Ascending aorta (tissue), 2 donors: ENCODE measurements around the gene CARMIL1. TPM values are rescaled to one million over a fixed set of nuclear protein-coding genes. Genes with fewer than 3 reads are reported as not detected.
A peak's percentile ranks its signal among the peaks of the same experiment; 100 is the strongest.

Experiments
- DNase-seq, 2 donors: peaks; one replicate each; pipeline ENCODE4 v3.0.0-alpha.2; 2019; ENCODE audit warnings: low spot score in 2 of 2
- H3K27ac ChIP-seq, 2 donors: fragments of 200-600 bp; sonication (generic); one replicate each; pipeline ENCODE4 v1.5.1; 2016 to 2017; ENCODE audit warnings: mild to moderate bottlenecking in 1 of 2
- H3K27me3 ChIP-seq: fragments of 200-600 bp; sonication (generic); one replicate; pipeline ENCODE4 v1.5.1; 2017
- H3K36me3 ChIP-seq, 2 donors: fragments of 200-600 bp; sonication (generic); one replicate each; pipeline ENCODE4 v1.5.1; 2016
- H3K4me1 ChIP-seq, 2 donors: fragments of 200-600 bp; sonication (generic); one replicate each; pipeline ENCODE4 v1.5.1; 2016 to 2017; ENCODE audit warnings: mild to moderate bottlenecking in 1 of 2
- H3K4me3 ChIP-seq, 2 donors: fragments of 200-600 bp; sonication (generic); one replicate each; pipeline ENCODE4 v1.5.1; 2016 to 2017; ENCODE audit warnings: mild to moderate bottlenecking in 1 of 2
- H3K9me3 ChIP-seq, 2 donors: fragments of 200-600 bp; sonication (generic); one replicate each; pipeline ENCODE4 v1.5.1; 2016
- CTCF ChIP-seq, 3 experiments: fragments of 200-600 bp in 2 of 3; fragments of 450-650 bp in 1 of 3; sonication (generic) in 2 of 3; IDR thresholded peaks; one replicate each; pipeline ENCODE4 v1.5.1; 2016 to 2019; ENCODE audit warnings: antibody characterized with exemption in 3 of 3, mild to moderate bottlenecking in 1 of 3, moderate library complexity in 1 of 3
- intact Hi-C: fragments of 100-400 bp; cut with DNase I; formaldehyde crosslinking; loops from one replicate; pipeline ENCODE4 v1.15.1; 2023
- total RNA-seq: library from RNA; depleted of rRNA; stranded (reverse); fragments of >200 nt; gene quantifications from one replicate; pipeline ENCODE4 v1.1.0, GENCODE V29; 2016

Gene CARMIL1
- total RNA-seq, 1 donor from 2014 or later: 16.1 TPM

DNA sequence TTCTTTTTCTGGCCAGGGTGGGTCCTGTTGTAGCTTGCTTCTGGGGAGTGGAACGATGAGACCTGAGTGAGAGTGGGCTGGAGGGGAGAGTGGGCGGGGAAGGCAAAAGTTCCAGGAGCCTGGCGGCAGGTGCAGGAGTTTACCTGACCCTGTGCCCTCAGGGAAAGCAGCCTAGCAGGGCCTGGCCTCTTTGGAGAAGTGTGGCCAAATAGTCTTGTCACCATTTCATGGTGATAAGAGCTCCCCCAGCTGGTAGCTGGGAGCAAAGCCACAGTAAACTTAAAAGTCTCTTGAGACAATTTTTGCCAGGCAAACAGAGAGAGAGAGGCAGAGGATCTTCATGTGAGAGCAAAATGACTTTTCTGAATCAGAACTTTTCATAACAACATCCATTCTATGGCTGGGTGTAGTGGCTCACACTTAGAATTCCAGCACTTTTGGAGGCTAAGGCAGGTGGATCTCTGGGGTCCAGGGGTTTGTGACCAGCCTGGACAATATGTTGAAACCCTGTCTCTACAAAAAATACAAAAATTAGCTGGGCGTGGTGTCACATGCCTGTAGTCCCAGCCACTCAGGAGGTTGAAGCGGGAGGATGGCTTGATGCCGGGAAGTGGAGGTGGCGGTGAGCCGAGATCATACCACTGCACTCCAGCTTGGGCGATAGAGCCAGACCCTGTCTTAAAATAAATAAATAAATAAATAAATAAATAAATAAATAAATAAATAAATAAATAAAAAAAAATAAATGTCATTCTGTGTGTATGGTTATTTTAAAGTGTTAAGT is 211.0 kb downstream of the CARMIL1 start:
- peak overlapping the region in 1 of 2 donors; percentile 5 for H3K27ac ChIP-seq
- intact Hi-C loops: loop anchor here (1.0 to 2.0 kb wide), 3 partner anchors 211 to 267 kb away; partner anchors contain the start of gene CARMIL1

GRCh38 chr6:25492951-25493350 is 213.8 kb downstream of the CARMIL1 start:
- H3K4me3 ChIP-seq: no peak overlapping the region
- H3K27me3 ChIP-seq: no peaks in the 10 kb centered on the region
- no peaks in the 10 kb centered on the region for H3K9me3 ChIP-seq
- no peak overlapping the region for H3K27ac ChIP-seq
- no peak for TF ChIP-seq CTCF (IDR thresholded peaks at IDR 0.05)
- intact Hi-C loops: no loop called here
- peaks cover 0 to 38% of the 10 kb centered on the region in 2 donors for H3K36me3 ChIP-seq
- no peak for DNase-seq
- H3K4me1 ChIP-seq: peaks cover 0 to 5% of the 10 kb centered on the region in 2 donors

More for the DNA sequence above, 211.0 kb downstream of the CARMIL1 start:
- Histone ChIP-seq H3K9me3 (no peaks in the 10 kb centered on the region), H3K4me1 (peaks cover 0 to 9% of the 10 kb centered on the region in 2 donors), H3K36me3 (peaks cover 0 to 40% of the 10 kb centered on the region in 2 donors), H3K27me3 (no peaks in the 10 kb centered on the region), H3K4me3 (no peak overlapping the region)
- peak; percentile 76 to 89 (median 78) for TF ChIP-seq CTCF (IDR thresholded peaks at IDR 0.05)
- peak; percentile 10 to 87 for DNase-seq

- no peak for TF ChIP-seq CTCF (IDR thresholded peaks at IDR 0.05)
- Histone ChIP-seq H3K4me3 (no peak overlapping the region), H3K4me1 (peaks cover 0 to 5% of the 10 kb centered on the region in 2 donors), H3K9me3 (no peaks in the 10 kb centered on the region), H3K27me3 (no peaks in the 10 kb centered on the region), H3K36me3 (peaks cover 0 to 28% of the 10 kb centered on the region in 2 donors), H3K27ac (no peak overlapping the region)
- intact Hi-C loops: no loop called here
- DNase-seq: no peak
Measured at GRCh38 chr6:25494469-25494868, 215.3 kb downstream of the CARMIL1 start.

- DNase-seq: no peak
- intact Hi-C loops: no loop called here
- Histone ChIP-seq H3K27ac (no peak overlapping the region), H3K36me3 (peaks cover 4 to 37% of the 10 kb centered on the region in 2 donors), H3K4me3 (no peak overlapping the region), H3K9me3 (no peaks in the 10 kb centered on the region), H3K27me3 (no peaks in the 10 kb centered on the region), H3K4me1 (no peaks in the 10 kb centered on the region)
- no peak for TF ChIP-seq CTCF (IDR thresholded peaks at IDR 0.05)
Measured at GRCh38 chr6:25497383-25498040, 218.3 kb downstream of the CARMIL1 start.

- H3K4me1 ChIP-seq: no peaks in the 10 kb centered on the region
- peaks cover 4 to 30% of the 10 kb centered on the region in 2 donors for H3K36me3 ChIP-seq
- no peaks in the 10 kb centered on the region for H3K9me3 ChIP-seq
- no peaks in the 10 kb centered on the region for H3K27me3 ChIP-seq
- intact Hi-C loops: no loop called here
- no peak overlapping the region for H3K27ac ChIP-seq
- no peak for TF ChIP-seq CTCF (IDR thresholded peaks at IDR 0.05)
- no peak for DNase-seq
- no peak overlapping the region for H3K4me3 ChIP-seq
Measured at GRCh38 chr6:25498505-25498904, 219.3 kb downstream of the CARMIL1 start.
